Esophagus squamous epithelium (tissue), 5 donors: ENCODE results near the gene TMEM161B. TPM values are rescaled to one million over a fixed set of nuclear protein-coding genes. Genes with fewer than 3 reads are reported as not detected.

Source experiments
- DNase-seq: peaks from one replicate; lab custom pipeline; 2025; lab: John Stamatoyannopoulos, UW
- H3K27ac ChIP-seq, 4 donors: fragments of 200-600 bp; sonication (generic); one replicate each; pipeline ENCODE4 v1.5.1; 2016 to 2019; ENCODE audit warnings: mild to moderate bottlenecking in 1 of 4
- H3K27me3 ChIP-seq, 4 donors: fragments of 200-600 bp; sonication (generic); 1 replicate in 3 of 4; 2 replicates in 1 of 4; pipeline versions ENCODE4 v1.5.1 to v1.6.0; 2017 to 2021; ENCODE audit warnings: antibody characterized with exemption in 1 of 4
- H3K36me3 ChIP-seq, 3 donors: fragments of 200-600 bp; sonication (generic); one replicate each; pipeline ENCODE4 v1.5.1; 2016 to 2019
- H3K4me1 ChIP-seq, 3 donors: fragments of 200-600 bp; sonication (generic); one replicate each; pipeline ENCODE4 v1.5.1; 2017 to 2019
- H3K4me3 ChIP-seq, 4 donors: fragments of 200-600 bp; sonication (generic); 1 replicate in 3 of 4; 2 replicates in 1 of 4; pipeline ENCODE4 v1.5.1; 2016 to 2019; ENCODE audit warnings: mild to moderate bottlenecking in 2 of 4, moderate library complexity in 1 of 4
- H3K9me3 ChIP-seq, 3 donors: fragments of 200-600 bp; sonication (generic); one replicate each; pipeline ENCODE4 v1.5.1; 2016 to 2019
- POLR2A ChIP-seq, 4 donors: fragments of 450-650 bp; IDR thresholded peaks; one replicate each; pipeline ENCODE4 v1.6.1; 2017; ENCODE audit warnings: antibody characterized with exemption in 4 of 4, mild to moderate bottlenecking in 4 of 4, moderate library complexity in 3 of 4
- WGBS, 2 donors: methylation state at CpG; one replicate each; pipeline ENCODE4 v1.1.5; 2018; 5-methylcytosine and 5-hydroxymethylcytosine counted together
- intact Hi-C: fragments of 100-400 bp; cut with DNase I; formaldehyde crosslinking; loops from one replicate; pipeline ENCODE4 v1.15.0; 2022
- total RNA-seq, 4 donors: library from RNA; depleted of rRNA; stranded (reverse); fragments of >200 nt; gene quantifications; one replicate each; pipeline ENCODE4 v1.1.0, GENCODE V29; 2016
- TF ChIP-seq, protein P1 (sequence below), 6 experiments: fragments of 450-650 bp in 4 of 6; fragments of 200-600 bp in 2 of 6; sonication (generic) in 2 of 6; IDR thresholded peaks; one replicate each; pipeline ENCODE4 v1.5.1; 2016 to 2019; ENCODE audit warnings: antibody characterized with exemption in 6 of 6, mild to moderate bottlenecking in 4 of 6, moderate library complexity in 4 of 6
- donor health status: DM: yes; HTN: yes; CAD: no.

The TMEM161B gene
- total RNA-seq, 4 donors from 2014 or later = 5.8 to 24.2 (median 14.8) TPM

GRCh38 chr5:88254320-88254719 lies 14.3 kb downstream of the TMEM161B start:
- Histone ChIP-seq H3K36me3 (no peaks in the 10 kb centered on the region), H3K4me1 (peaks cover 0 to 15% (median 0%) of the 10 kb centered on the region in 3 donors), H3K27ac (no peak overlapping the region), H3K4me3 (no peak overlapping the region), H3K27me3 (no peaks in the 10 kb centered on the region), H3K9me3 (no peaks in the 10 kb centered on the region)
- WGBS, 2 donors = 100% methylated on average over 1 of the region's 1 CpG
- DNase-seq = no peak
- TF ChIP-seq POLR2A (IDR thresholded peaks at IDR 0.05) = no peak
- TF ChIP-seq, protein P1, sequence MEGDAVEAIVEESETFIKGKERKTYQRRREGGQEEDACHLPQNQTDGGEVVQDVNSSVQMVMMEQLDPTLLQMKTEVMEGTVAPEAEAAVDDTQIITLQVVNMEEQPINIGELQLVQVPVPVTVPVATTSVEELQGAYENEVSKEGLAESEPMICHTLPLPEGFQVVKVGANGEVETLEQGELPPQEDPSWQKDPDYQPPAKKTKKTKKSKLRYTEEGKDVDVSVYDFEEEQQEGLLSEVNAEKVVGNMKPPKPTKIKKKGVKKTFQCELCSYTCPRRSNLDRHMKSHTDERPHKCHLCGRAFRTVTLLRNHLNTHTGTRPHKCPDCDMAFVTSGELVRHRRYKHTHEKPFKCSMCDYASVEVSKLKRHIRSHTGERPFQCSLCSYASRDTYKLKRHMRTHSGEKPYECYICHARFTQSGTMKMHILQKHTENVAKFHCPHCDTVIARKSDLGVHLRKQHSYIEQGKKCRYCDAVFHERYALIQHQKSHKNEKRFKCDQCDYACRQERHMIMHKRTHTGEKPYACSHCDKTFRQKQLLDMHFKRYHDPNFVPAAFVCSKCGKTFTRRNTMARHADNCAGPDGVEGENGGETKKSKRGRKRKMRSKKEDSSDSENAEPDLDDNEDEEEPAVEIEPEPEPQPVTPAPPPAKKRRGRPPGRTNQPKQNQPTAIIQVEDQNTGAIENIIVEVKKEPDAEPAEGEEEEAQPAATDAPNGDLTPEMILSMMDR (IDR thresholded peaks at IDR 0.05) = no peak
- intact Hi-C loops = no loop called here

GRCh38 chr5:88251048-88251711 lies 17.5 kb downstream of the TMEM161B start:
- TF ChIP-seq, protein P1 (IDR thresholded peaks at IDR 0.05) = no peak
- TF ChIP-seq POLR2A (IDR thresholded peaks at IDR 0.05) = no peak
- WGBS, 2 donors = 78 to 91% methylated on average over 2 of the region's 2 CpGs

DNA sequence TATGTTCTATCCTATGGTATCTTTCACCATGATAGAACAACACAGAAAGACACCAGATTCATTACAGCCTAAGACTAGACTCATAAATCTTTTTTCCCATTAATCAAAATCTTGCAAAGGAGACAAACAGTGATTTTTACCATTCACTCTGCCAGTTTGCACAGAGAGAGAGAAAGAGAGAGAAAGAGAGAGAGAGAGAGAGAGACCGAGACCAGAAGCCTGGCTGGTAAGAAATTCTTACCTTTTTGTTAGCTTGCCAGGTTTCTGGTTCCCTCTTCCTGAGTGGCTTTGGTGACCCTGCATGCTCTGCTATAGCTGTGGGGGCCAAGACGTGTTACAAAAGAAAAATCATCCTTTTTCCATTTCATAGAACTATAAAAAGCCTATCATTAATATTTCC lies 18.6 kb downstream of the TMEM161B start:
- Histone ChIP-seq H3K27me3 (no peaks in the 10 kb centered on the region), H3K4me1 (peaks cover 0 to 33% (median 0%) of the 10 kb centered on the region in 3 donors), H3K27ac (no peak overlapping the region), H3K4me3 (no peak overlapping the region), H3K36me3 (no peaks in the 10 kb centered on the region), H3K9me3 (no peaks in the 10 kb centered on the region)
- 87 to 89% methylated on average over 2 of the region's 2 CpGs for WGBS, 2 donors
- DNase-seq = no peak
- TF ChIP-seq POLR2A (IDR thresholded peaks at IDR 0.05) = no peak
- TF ChIP-seq, protein P1 (IDR thresholded peaks at IDR 0.05) = no peak
- intact Hi-C loops = no loop called here

More at GRCh38 chr5:88251048-88251711, 17.5 kb downstream of the TMEM161B start:
- no peak for DNase-seq
- H3K9me3 ChIP-seq = no peaks in the 10 kb centered on the region
- H3K36me3 ChIP-seq = no peaks in the 10 kb centered on the region
- H3K27ac ChIP-seq = no peak overlapping the region
- H3K4me1 ChIP-seq = peaks cover 0 to 25% (median 0%) of the 10 kb centered on the region in 3 donors
- no peaks in the 10 kb centered on the region for H3K27me3 ChIP-seq
- H3K4me3 ChIP-seq = no peak overlapping the region
- intact Hi-C loops = no loop called here

- intact Hi-C loops = no loop called here
- Histone ChIP-seq H3K27me3 (no peaks in the 10 kb centered on the region), H3K9me3 (no peaks in the 10 kb centered on the region), H3K4me1 (peaks cover 0 to 44% (median 0%) of the 10 kb centered on the region in 3 donors), H3K27ac (no peak overlapping the region), H3K36me3 (no peaks in the 10 kb centered on the region), H3K4me3 (no peak overlapping the region)
- 77 to 95% methylated on average over 2 of the region's 2 CpGs for WGBS, 2 donors
- TF ChIP-seq, protein P1 (IDR thresholded peaks at IDR 0.05) = no peak
- no peak for TF ChIP-seq POLR2A (IDR thresholded peaks at IDR 0.05)
- DNase-seq = no peak
These were observed 19.7 kb downstream of the TMEM161B start for GRCh38 chr5:88248743-88249540.

DNA sequence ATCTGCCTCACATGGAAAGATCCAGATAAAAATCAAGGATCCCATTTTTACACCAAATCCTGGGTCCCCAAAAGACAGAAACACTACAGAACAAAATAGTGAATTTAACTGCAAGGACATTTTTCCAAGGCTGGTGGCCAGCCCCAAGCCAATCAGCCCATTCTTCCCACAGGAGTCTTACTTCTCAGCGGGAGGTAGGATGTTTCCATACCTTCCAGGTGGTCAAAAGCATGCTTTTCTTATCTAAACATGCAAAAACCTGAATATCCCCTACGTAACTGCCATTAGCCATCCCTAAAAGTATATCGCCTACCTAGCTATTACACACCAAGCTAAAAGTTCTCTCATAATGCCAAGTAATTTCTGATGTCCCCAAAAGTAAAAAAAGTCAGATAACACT lies 20.6 kb downstream of the TMEM161B start:
- no peak overlapping the region for H3K4me3 ChIP-seq
- no peak for DNase-seq
- no peak overlapping the region for H3K27ac ChIP-seq
- no peaks in the 10 kb centered on the region for H3K36me3 ChIP-seq
- TF ChIP-seq, protein P1 (IDR thresholded peaks at IDR 0.05) = no peak
- TF ChIP-seq POLR2A (IDR thresholded peaks at IDR 0.05) = no peak
- no peaks in the 10 kb centered on the region for H3K27me3 ChIP-seq
- WGBS, 2 donors = 91 to 94% methylated on average over 3 of the region's 3 CpGs
- intact Hi-C loops = no loop called here
- peaks cover 0 to 47% (median 0%) of the 10 kb centered on the region in 3 donors for H3K4me1 ChIP-seq
- no peaks in the 10 kb centered on the region for H3K9me3 ChIP-seq
